Activated naive CD8-positive, alpha-beta T cell treated with anti-CD3 and anti-CD28 coated beads for 36 hours (primary cell): ENCODE measurements around the gene CALML3. TPM values are rescaled to one million over a fixed set of nuclear protein-coding genes. Genes with fewer than 3 reads are reported as not detected.
A peak's percentile ranks its signal among the peaks of the same experiment; 100 is the strongest.
"Not testable (repeated sequence)": the region's sequence is repeated elsewhere in the genome, so short reads cannot be mapped to it uniquely, and the experiment has no call there.

Experiments used
- DNase-seq: peaks from one replicate; pipeline ENCODE4 v3.0.0; 2021
- H3K27ac Mint-ChIP-seq: one replicate; pipeline ENCODE4 v1.8.0; 2022; ENCODE audit warnings: mild to moderate bottlenecking, moderate library complexity, mixed read lengths
- H3K27me3 Mint-ChIP-seq: one replicate; pipeline ENCODE4 v1.8.0; 2022; ENCODE audit warnings: mild to moderate bottlenecking, mixed read lengths
- H3K36me3 Mint-ChIP-seq: one replicate; pipeline ENCODE4 v1.8.0; 2021; ENCODE audit warnings: mild to moderate bottlenecking, mixed read lengths
- H3K4me1 Mint-ChIP-seq: one replicate; pipeline ENCODE4 v1.8.0; 2021; ENCODE audit warnings: mixed read lengths
- H3K4me3 Mint-ChIP-seq: one replicate; pipeline ENCODE4 v1.8.0; 2022; ENCODE audit warnings: mild to moderate bottlenecking, moderate library complexity, mixed read lengths
- H3K9me3 Mint-ChIP-seq: one replicate; pipeline ENCODE4 v1.8.0; 2022; ENCODE audit warnings: mixed read lengths
- total RNA-seq, 2 experiments: library from RNA; stranded (reverse); gene quantifications; one replicate each; pipeline ENCODE4 v1.2.3, GENCODE V29; 2021

The CALML3 gene
- total RNA-seq, 2 experiments from 2014 or later = not detected

DNA sequence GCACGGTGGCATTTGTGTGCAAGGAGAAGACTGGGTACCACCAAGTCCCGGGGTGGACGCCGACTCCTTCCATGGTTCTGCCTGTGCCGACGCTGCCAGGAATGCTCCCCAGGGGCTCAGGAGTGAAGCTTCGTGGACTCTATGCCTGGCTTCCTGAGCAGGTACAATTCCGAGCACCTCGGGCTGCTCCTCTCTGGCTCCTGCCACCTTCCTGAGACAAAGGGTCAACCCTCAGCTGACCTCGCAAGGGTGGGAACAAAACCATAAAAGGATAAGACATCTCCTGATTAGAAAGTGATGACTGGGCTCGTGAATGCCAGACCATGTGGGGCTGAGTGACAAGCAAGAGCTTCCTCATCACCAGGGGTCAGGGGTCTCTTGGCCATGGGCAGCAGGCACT lies 31.8 kb downstream of the CALML3 start:
- no peaks in the 10 kb centered on the region for H3K27me3 Mint-ChIP-seq
- no peaks in the 10 kb centered on the region for H3K9me3 Mint-ChIP-seq
- peaks cover 26% of the 10 kb centered on the region for H3K4me1 Mint-ChIP-seq
- no peak overlapping the region for H3K27ac Mint-ChIP-seq
- H3K36me3 Mint-ChIP-seq = no peaks in the 10 kb centered on the region
- no peak for DNase-seq
- H3K4me3 Mint-ChIP-seq = no peak overlapping the region

DNA sequence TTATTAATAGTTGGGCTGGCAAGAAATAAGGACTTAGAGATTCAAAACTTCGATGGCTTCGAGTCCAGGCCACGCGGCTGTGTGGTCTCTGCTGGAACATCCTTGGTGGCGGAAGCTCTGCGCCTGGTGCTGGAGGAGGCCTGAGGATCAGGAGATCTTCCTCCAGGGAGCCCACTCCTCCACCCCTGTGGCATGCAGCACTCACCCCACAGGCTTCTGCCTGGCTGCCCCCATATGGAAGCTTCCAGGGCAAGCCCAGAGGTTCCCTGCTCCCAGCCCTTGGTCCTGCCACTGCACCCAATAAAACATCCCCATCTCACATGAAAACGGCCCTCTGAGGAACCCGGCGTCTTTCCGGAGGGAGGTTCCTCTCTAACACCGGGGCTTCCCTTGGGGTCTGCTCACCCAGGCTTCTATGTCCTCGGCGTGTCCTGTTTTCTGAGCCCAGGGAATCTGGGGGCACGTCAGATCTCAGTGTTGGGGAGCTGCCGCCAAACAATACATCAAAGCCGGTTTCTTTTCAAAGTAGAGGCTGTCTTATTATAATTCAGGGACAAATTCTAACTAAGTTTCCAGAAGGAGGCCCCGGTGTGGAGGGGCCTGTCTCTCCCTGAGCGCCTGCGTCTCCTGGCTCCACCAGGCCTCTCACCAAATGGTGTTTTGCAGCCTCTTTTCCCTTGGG lies 32.4 kb downstream of the CALML3 start:
- Mint-ChIP-seq H3K27ac (no peak overlapping the region), H3K36me3 (no peaks in the 10 kb centered on the region), H3K9me3 (no peaks in the 10 kb centered on the region), H3K4me3 (no peak overlapping the region), H3K27me3 (no peaks in the 10 kb centered on the region), H3K4me1 (peaks cover 20% of the 10 kb centered on the region)
- no peak for DNase-seq

GRCh38 chr10:5557799-5558771 lies 33.3 kb downstream of the CALML3 start:
- no peak for DNase-seq

GRCh38 chr10:5559022-5559421 lies 34.3 kb downstream of the CALML3 start:
- not testable (repeated sequence) for H3K9me3 Mint-ChIP-seq, DNase-seq, H3K4me3 Mint-ChIP-seq

More at GRCh38 chr10:5557799-5558771, 33.3 kb downstream of the CALML3 start:
- Mint-ChIP-seq H3K27ac (no peak overlapping the region), H3K27me3 (no peaks in the 10 kb centered on the region), H3K9me3 (no peaks in the 10 kb centered on the region), H3K4me3 (no peak overlapping the region), H3K4me1 (peaks cover 11% of the 10 kb centered on the region), H3K36me3 (no peaks in the 10 kb centered on the region)

GRCh38 chr10:5559642-5560141 lies 34.9 kb downstream of the CALML3 start:
- Mint-ChIP-seq H3K4me1 (peaks cover 15% of the 10 kb centered on the region), H3K36me3 (no peaks in the 10 kb centered on the region), H3K9me3 (no peaks in the 10 kb centered on the region), H3K27me3 (no peaks in the 10 kb centered on the region), H3K27ac (no peak overlapping the region), H3K4me3 (no peak overlapping the region)
- no peak for DNase-seq

More at GRCh38 chr10:5559022-5559421, 34.3 kb downstream of the CALML3 start:
- H3K27ac Mint-ChIP-seq, H3K27me3 Mint-ChIP-seq, H3K4me1 Mint-ChIP-seq, H3K36me3 Mint-ChIP-seq: not testable (repeated sequence)

- DNase-seq = no peak
- no peak overlapping the region for H3K4me3 Mint-ChIP-seq
- H3K27me3 Mint-ChIP-seq = no peaks in the 10 kb centered on the region
- peaks cover 19% of the 10 kb centered on the region for H3K4me1 Mint-ChIP-seq
- H3K36me3 Mint-ChIP-seq = no peaks in the 10 kb centered on the region
- no peak overlapping the region for H3K27ac Mint-ChIP-seq
- no peaks in the 10 kb centered on the region for H3K9me3 Mint-ChIP-seq
Observed at GRCh38 chr10:5560142-5560816, 35.5 kb downstream of the CALML3 start.

DNA sequence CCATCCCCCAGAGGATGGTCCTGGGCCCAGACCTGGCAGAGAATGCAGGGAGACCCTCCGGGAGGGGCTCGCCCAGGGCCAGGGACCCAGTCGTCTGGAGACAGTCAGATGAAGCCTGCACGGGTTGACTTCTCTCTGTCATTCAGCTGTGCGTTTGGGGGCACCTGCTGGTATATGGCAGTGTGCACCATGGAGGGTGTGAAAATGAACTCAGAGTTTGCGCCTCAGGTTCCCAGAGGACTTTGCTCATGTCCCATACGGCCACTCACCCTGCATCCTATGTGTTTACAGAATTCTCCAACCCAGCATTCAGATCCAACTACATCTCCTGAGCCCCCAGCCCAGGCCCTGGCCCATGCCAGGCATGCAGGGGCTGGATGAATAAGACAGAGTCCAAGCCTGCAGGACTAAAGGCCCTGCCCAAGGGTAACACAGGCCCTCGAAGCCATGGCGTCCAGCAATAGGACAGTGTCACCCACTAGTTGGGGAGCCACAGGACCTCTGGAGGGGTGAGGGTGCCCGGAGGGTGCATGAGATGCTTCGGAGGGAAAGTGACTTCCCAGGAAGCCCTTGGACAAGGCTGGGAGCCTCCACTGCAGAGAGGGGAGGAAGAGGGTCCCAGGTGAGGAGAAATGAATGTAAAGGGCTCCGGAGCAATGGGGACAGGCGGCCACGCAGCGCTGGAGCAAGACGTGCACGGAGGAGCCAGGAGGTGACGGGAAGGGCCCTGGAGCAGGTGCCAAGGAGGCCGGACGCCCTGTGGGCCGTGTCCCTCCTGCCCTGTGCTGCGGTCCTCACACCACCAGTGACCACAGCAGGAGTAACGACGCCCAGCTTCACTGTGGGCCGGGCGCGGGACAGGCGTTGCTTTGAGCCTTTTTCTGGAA lies 36.3 kb downstream of the CALML3 start:
- no peaks in the 10 kb centered on the region for H3K36me3 Mint-ChIP-seq
- H3K9me3 Mint-ChIP-seq = no peaks in the 10 kb centered on the region
- no peak for DNase-seq
- no peaks in the 10 kb centered on the region for H3K27me3 Mint-ChIP-seq
- H3K4me3 Mint-ChIP-seq = no peak overlapping the region
- H3K27ac Mint-ChIP-seq = no peak overlapping the region
- H3K4me1 Mint-ChIP-seq = peaks cover 20% of the 10 kb centered on the region

DNA sequence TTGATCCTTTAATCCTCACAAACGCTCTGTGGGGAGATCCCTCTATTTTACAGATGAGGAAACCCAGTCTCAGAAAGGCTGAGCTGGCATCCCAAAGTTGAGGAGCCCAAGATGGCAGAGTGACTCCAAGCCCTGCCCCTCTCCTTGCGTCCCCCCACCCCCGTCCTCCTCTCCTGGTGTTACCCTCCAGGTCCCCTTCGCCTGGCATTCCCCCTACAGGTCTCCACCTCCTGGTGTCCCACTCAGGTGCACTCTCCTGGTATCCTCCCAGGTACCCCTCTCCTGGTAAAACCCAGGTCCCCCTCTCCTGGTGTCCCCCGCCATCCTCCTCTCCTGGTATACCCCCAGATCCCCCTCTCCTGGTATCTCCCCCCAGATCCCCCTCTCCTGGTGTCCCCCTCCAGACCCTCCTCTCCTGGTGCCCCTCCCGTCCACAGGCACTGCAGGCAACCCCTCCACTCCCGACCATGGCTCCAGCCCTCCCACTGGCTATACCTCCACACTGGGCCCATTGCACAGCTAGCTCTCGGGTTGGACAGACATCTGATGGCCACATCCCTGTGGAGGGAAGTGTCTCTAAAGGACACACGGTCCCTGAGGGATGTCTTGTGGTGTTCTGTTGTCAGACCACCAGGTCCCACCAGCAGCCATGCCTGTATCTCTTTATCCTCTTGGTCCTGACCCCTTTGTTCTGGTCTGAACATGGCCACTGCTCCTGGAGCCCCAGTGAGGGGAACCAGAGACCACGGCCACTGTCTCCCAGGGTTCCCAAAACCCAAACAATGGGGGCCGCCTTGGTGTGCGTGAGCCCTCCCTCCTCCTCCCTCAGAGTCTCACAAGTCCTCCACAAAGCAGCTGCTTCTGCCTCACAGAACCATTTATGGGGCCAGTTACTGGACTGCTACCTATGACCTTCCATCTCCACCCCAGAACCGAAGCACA lies 37.2 kb downstream of the CALML3 start:
- Mint-ChIP-seq H3K4me1 (peaks cover 24% of the 10 kb centered on the region), H3K36me3 (no peaks in the 10 kb centered on the region), H3K27me3 (no peaks in the 10 kb centered on the region), H3K27ac (no peak overlapping the region), H3K9me3 (no peaks in the 10 kb centered on the region), H3K4me3 (no peak overlapping the region)
- DNase-seq = no peak

- Mint-ChIP-seq H3K4me1 (peaks cover 24% of the 10 kb centered on the region), H3K9me3 (no peaks in the 10 kb centered on the region), H3K27ac (peak overlapping the region; percentile 85), H3K36me3 (no peaks in the 10 kb centered on the region), H3K4me3 (no peak overlapping the region), H3K27me3 (no peaks in the 10 kb centered on the region)
- DNase-seq = no peak
Observed at GRCh38 chr10:5563321-5563961, 38.7 kb downstream of the CALML3 start.

DNA sequence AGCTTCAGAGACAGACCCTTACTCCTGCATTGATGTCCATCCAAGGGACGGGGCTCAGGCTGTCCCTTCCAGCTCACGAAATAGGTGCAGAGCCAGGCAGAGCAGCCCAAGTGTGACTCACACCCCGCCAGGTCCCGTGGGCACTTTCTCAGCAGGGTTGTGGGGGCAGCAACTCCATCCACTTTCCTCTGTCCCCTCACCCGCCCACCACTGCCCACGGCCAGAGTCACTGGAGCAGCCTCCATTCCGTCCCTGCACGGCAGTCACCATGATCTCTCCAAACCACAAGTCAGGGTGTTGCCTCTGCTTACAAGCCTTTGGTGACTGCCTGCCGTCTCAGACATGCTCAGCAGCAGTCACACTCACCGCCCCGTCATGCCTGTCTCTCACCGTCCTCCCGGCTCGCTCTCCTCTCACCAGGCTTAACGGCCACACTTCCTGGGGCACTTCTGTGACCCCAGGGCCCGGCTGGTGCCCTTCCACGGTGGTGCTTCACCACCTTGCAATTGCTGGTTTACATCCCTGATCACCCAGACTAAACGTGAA lies 39.3 kb downstream of the CALML3 start:
- no peaks in the 10 kb centered on the region for H3K9me3 Mint-ChIP-seq
- peaks cover 26% of the 10 kb centered on the region for H3K4me1 Mint-ChIP-seq
- H3K27me3 Mint-ChIP-seq = no peaks in the 10 kb centered on the region
- H3K27ac Mint-ChIP-seq = peak overlapping the region; percentile 85
- peak; percentile 26 for DNase-seq
- H3K36me3 Mint-ChIP-seq = no peaks in the 10 kb centered on the region
- peak overlapping the region; percentile 71 for H3K4me3 Mint-ChIP-seq

GRCh38 chr10:5564537-5565204 lies 39.9 kb downstream of the CALML3 start:
- H3K4me3 Mint-ChIP-seq = peak overlapping the region; percentile 71
- peak overlapping the region; percentile 85 for H3K27ac Mint-ChIP-seq
- H3K9me3 Mint-ChIP-seq = no peaks in the 10 kb centered on the region
- H3K27me3 Mint-ChIP-seq = no peaks in the 10 kb centered on the region
- no peak for DNase-seq
- H3K4me1 Mint-ChIP-seq = peaks cover 24% of the 10 kb centered on the region
- H3K36me3 Mint-ChIP-seq = no peaks in the 10 kb centered on the region

- H3K27ac Mint-ChIP-seq = peak overlapping the region; percentile 85
- peaks cover 20% of the 10 kb centered on the region for H3K4me1 Mint-ChIP-seq
- no peak overlapping the region for H3K4me3 Mint-ChIP-seq
- H3K36me3 Mint-ChIP-seq = no peaks in the 10 kb centered on the region
- no peak for DNase-seq
- H3K27me3 Mint-ChIP-seq = no peaks in the 10 kb centered on the region
- H3K9me3 Mint-ChIP-seq = no peaks in the 10 kb centered on the region
Observed at GRCh38 chr10:5565205-5565545, 40.4 kb downstream of the CALML3 start.
